ENCODE measurements around the gene HS3ST4.

DNA sequence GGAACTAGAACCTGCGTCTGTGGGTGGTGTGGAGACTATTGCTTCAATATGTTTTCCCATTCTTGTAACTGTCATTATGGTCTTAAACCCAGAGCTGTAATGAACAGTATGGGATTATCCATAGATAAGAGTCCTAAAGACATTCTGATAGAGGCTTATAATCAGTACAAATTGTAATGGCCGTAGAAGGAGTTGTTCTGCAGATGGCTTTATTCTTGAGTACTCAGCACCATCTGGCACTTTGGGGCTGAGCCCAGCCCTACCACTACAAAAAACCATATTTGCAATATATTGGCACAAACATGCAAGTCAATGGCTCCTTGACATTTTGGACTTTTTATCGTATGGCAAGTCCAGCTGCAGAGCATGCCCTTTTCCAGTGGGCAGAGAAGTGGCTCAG is 150.0 kb downstream of the HS3ST4 start:
- TF ChIP-seq ZNF274 (IDR thresholded peaks at IDR 0.05; ENCODE audit: low read depth, low read length) (no peak), SUZ12 (IDR thresholded peaks at IDR 0.05; ENCODE audit: extremely low read depth, insufficient read depth, insufficient read length) (no peak), YY1 (IDR thresholded peaks at IDR 0.05; ENCODE audit: insufficient read depth, insufficient read length) (no peak)

Measured in NT2/D1 (cell line).